GM13976 (cell line): ENCODE measurements around the gene MAML1.

Source experiments
- DNase-seq: peaks from one replicate; pipeline ENCODE4 v3.0.0; 2012; ENCODE audit warnings: low spot score
- CTCF ChIP-seq: IDR thresholded peaks from 2 replicates; pipeline ENCODE4 v1.5.1; 2012; ENCODE audit warnings: borderline replicate concordance, mild to moderate bottlenecking; ENCODE audit not compliant: insufficient read depth; ENCODE audit errors: extremely low read depth, missing control alignments, control extremely low read depth
- in situ Hi-C: fragments of 300-500 bp; cut with MboI; formaldehyde crosslinking; loops from one replicate; pipeline ENCODE4 v1.12.0; 2022; ENCODE audit warnings: low sequenced_read_pairs, mixed read lengths, inconsistent platforms; ENCODE audit not compliant: unreplicated experiment

MAML1 gene

GRCh38 chr5:179753971-179754370 is 21.3 kb downstream of the MAML1 start:
- no peak for TF ChIP-seq CTCF
- in situ Hi-C loops: no loop called here
- no peak for DNase-seq

GRCh38 chr5:179755022-179755421 is 22.4 kb downstream of the MAML1 start:
- in situ Hi-C loops: no loop called here
- no peak for DNase-seq
- no peak for TF ChIP-seq CTCF

- TF ChIP-seq CTCF: no peak
- no peak for DNase-seq
- in situ Hi-C loops: no loop called here
These were observed 26.3 kb downstream of the MAML1 start for GRCh38 chr5:179758955-179759354.

GRCh38 chr5:179759581-179760551 is 27.2 kb downstream of the MAML1 start:
- no peak for TF ChIP-seq CTCF
- in situ Hi-C loops: no loop called here
- DNase-seq: peak; percentile 67

- no peak for TF ChIP-seq CTCF
- DNase-seq: peak; percentile 55
- in situ Hi-C loops: no loop called here
These were observed 29.6 kb downstream of the MAML1 start for GRCh38 chr5:179762079-179762780.

- DNase-seq: no peak
- in situ Hi-C loops: no loop called here
- TF ChIP-seq CTCF: no peak
These were observed 30.2 kb downstream of the MAML1 start for GRCh38 chr5:179762781-179763176.
